GM21723 (cell line): ENCODE measurements around the gene HTT-AS.
"Not testable (repeated sequence)": the region's sequence is repeated elsewhere in the genome, so short reads cannot be mapped to it uniquely, and the experiment has no call there.

ENCODE experiments used
- ATAC-seq: cut with Tn5 transposase; IDR thresholded peaks from one replicate; pipeline ENCODE4 v1.9.1; 2021; ENCODE audit warnings: mild to moderate bottlenecking, moderate library complexity; ENCODE audit not compliant: unreplicated experiment

HTT-AS gene

GRCh38 chr4:3054169-3054759, 20.1 kb downstream of the HTT-AS start:
- ATAC-seq = no peak

GRCh38 chr4:3051141-3051897, 23.0 kb downstream of the HTT-AS start:
- not testable (repeated sequence) for ATAC-seq

- peak; percentile 93 for ATAC-seq
These were observed 26.7 kb downstream of the HTT-AS start for GRCh38 chr4:3047464-3048286.

GRCh38 chr4:3046623-3047022, 27.7 kb downstream of the HTT-AS start:
- ATAC-seq = no peak

- ATAC-seq = no peak
These were observed 28.2 kb downstream of the HTT-AS start for GRCh38 chr4:3046162-3046561.

- no peak for ATAC-seq
These were observed 29.2 kb downstream of the HTT-AS start for GRCh38 chr4:3044870-3045819.

GRCh38 chr4:3043282-3044020, 30.9 kb downstream of the HTT-AS start:
- ATAC-seq = no peak

- no peak for ATAC-seq
These were observed 32.1 kb downstream of the HTT-AS start for GRCh38 chr4:3042226-3042625.

GRCh38 chr4:3041192-3042142, 32.9 kb downstream of the HTT-AS start:
- no peak for ATAC-seq

GRCh38 chr4:3040452-3041191, 33.7 kb downstream of the HTT-AS start:
- peak; percentile 47 for ATAC-seq

- no peak for ATAC-seq
These were observed 34.5 kb downstream of the HTT-AS start for GRCh38 chr4:3039706-3040366.

- ATAC-seq = no peak
These were observed 36.3 kb downstream of the HTT-AS start for GRCh38 chr4:3037957-3038461.

- ATAC-seq = no peak
These were observed 38.0 kb downstream of the HTT-AS start for GRCh38 chr4:3036131-3036952.

GRCh38 chr4:3035674-3036073, 38.7 kb downstream of the HTT-AS start:
- no peak for ATAC-seq

- no peak for ATAC-seq
These were observed 39.1 kb downstream of the HTT-AS start for GRCh38 chr4:3035249-3035648.

GRCh38 chr4:3034231-3034630, 40.1 kb downstream of the HTT-AS start:
- ATAC-seq = no peak
